ENCODE measurements around the gene ARHGAP27. TPM values are rescaled to one million over a fixed set of nuclear protein-coding genes. Genes with fewer than 3 reads are reported as not detected.

The ARHGAP27 gene
- polyA plus RNA-seq, 1 donor (not counting 4 experiments of a cell fraction or from before 2014, with no cell fraction given), result 14.4 TPM

- H3K4me1 ChIP-seq (ENCODE audit: control insufficient read depth, extremely low read depth, insufficient read depth, low read length), result peaks cover 41% of the 10 kb centered on the region
- H3K79me2 ChIP-seq (ENCODE audit: control insufficient read depth, insufficient read depth, low read length), result no peaks in the 10 kb centered on the region
- H3K27ac ChIP-seq (ENCODE audit: control insufficient read depth, insufficient read depth, low read length), result no peak overlapping the region
- no peaks in the 10 kb centered on the region for H3K9me1 ChIP-seq (ENCODE audit: control insufficient read depth, extremely low read depth, insufficient read depth, low read length)
- no peaks in the 10 kb centered on the region for H3K9me3 ChIP-seq (ENCODE audit: control insufficient read depth, low read depth, low read length)
- no peak overlapping the region for H2AFZ ChIP-seq (ENCODE audit: control insufficient read depth, low read length)
- dilution Hi-C loops (cut with MboI; ENCODE audit: extremely low pct_ligation_motif_present, low sequenced_read_pairs), result no loop called here
- peak overlapping the region in 2 of 3 experiments; percentile 10 to 17 for H3K4me3 ChIP-seq (ENCODE audit: control insufficient read depth in 2 of 3, extremely low read depth in 1 of 3, insufficient read depth in 2 of 3, low read depth in 1 of 3, low read length in 3 of 3)
- no peaks in the 10 kb centered on the region for H4K20me1 ChIP-seq (ENCODE audit: control insufficient read depth, extremely low read depth, insufficient read depth, low read length)
- H3K4me2 ChIP-seq (ENCODE audit: control insufficient read depth, extremely low read depth, insufficient read depth, low read depth, low read length), result peak overlapping the region; percentile 89
- H3K36me3 ChIP-seq (ENCODE audit: control insufficient read depth in 2 of 2, extremely low read depth in 1 of 2, insufficient read depth in 2 of 2, low read length in 2 of 2), result peaks cover 0 to 3% of the 10 kb centered on the region in 2 experiments
- no peak for FAIRE-seq
- TF ChIP-seq EZH2 (IDR thresholded peaks at IDR 0.05; ENCODE audit: low read length) (no peak), CTCF (optimal IDR thresholded peaks at IDR 0.05 in 1 of 3, IDR thresholded peaks at IDR 0.05 in 1 of 3, conservative IDR thresholded peaks at IDR 0.05 in 1 of 3; ENCODE audit: extremely low read depth in 1 of 3, insufficient read depth in 2 of 3, low read length in 3 of 3) (no peak)
- H3K9ac ChIP-seq (ENCODE audit: control insufficient read depth, extremely low read depth, insufficient read depth, low read length), result no peak overlapping the region
- DNase-seq (ENCODE audit: low read depth, low spot score), result no peak
- peaks cover 12% of the 10 kb centered on the region for H3K27me3 ChIP-seq (ENCODE audit: control insufficient read depth, extremely low read depth, insufficient read depth, low read length)
These were observed 3.2 kb downstream of the ARHGAP27 start for GRCh38 chr17:45429339-45430005.

DNA sequence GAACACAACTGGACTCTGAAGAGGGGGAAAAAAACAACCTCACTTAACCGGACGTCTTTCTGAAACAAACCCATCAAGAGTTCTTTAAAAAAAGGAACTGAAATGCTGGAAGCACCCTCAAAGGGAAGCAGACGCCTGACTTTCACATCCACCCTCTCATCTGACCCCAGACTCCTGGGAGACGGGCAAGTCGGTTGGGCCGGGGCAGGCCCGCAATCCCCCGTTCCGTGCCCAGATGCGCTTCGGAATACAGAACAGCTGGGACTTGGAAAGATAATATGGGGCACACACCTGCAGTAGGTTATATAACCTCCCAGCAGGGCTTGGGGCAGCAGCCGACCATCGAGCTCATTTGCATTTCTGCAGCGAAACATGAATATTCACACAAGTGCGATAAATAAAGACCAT lies 3.7 kb downstream of the ARHGAP27 start:
- H3K79me2 ChIP-seq (ENCODE audit: control insufficient read depth, insufficient read depth, low read length), result peaks cover 4% of the 10 kb centered on the region

More for the DNA sequence above, 3.7 kb downstream of the ARHGAP27 start:
- H3K9me3 ChIP-seq (ENCODE audit: control insufficient read depth, low read depth, low read length), result no peaks in the 10 kb centered on the region
- DNase-seq (ENCODE audit: low read depth, low spot score) (no peak), FAIRE-seq (no peak)
- H4K20me1 ChIP-seq (ENCODE audit: control insufficient read depth, extremely low read depth, insufficient read depth, low read length), result no peaks in the 10 kb centered on the region
- H3K27ac ChIP-seq (ENCODE audit: control insufficient read depth, insufficient read depth, low read length), result no peak overlapping the region
- no peak overlapping the region for H3K9ac ChIP-seq (ENCODE audit: control insufficient read depth, extremely low read depth, insufficient read depth, low read length)
- no peaks in the 10 kb centered on the region for H3K9me1 ChIP-seq (ENCODE audit: control insufficient read depth, extremely low read depth, insufficient read depth, low read length)
- dilution Hi-C loops (cut with MboI; ENCODE audit: extremely low pct_ligation_motif_present, low sequenced_read_pairs), result no loop called here
- H3K4me1 ChIP-seq (ENCODE audit: control insufficient read depth, extremely low read depth, insufficient read depth, low read length), result peaks cover 41% of the 10 kb centered on the region
- no peak overlapping the region for H3K4me3 ChIP-seq (ENCODE audit: control insufficient read depth in 2 of 3, extremely low read depth in 1 of 3, insufficient read depth in 2 of 3, low read depth in 1 of 3, low read length in 3 of 3)
- no peak overlapping the region for H2AFZ ChIP-seq (ENCODE audit: control insufficient read depth, low read length)
- peak overlapping the region; percentile 67 for H3K4me2 ChIP-seq (ENCODE audit: control insufficient read depth, extremely low read depth, insufficient read depth, low read depth, low read length)
- peaks cover 12% of the 10 kb centered on the region for H3K27me3 ChIP-seq (ENCODE audit: control insufficient read depth, extremely low read depth, insufficient read depth, low read length)
- peaks cover 0 to 3% of the 10 kb centered on the region in 2 experiments for H3K36me3 ChIP-seq (ENCODE audit: control insufficient read depth in 2 of 2, extremely low read depth in 1 of 2, insufficient read depth in 2 of 2, low read length in 2 of 2)
- no peak for TF ChIP-seq CTCF (optimal IDR thresholded peaks at IDR 0.05 in 1 of 3, IDR thresholded peaks at IDR 0.05 in 1 of 3, conservative IDR thresholded peaks at IDR 0.05 in 1 of 3; ENCODE audit: extremely low read depth in 1 of 3, insufficient read depth in 2 of 3, low read length in 3 of 3)
- no peak for TF ChIP-seq EZH2 (IDR thresholded peaks at IDR 0.05; ENCODE audit: low read length)
